ENCODE results near the gene QPCTL.
"Not testable (repeated sequence)": the region's sequence is repeated elsewhere in the genome, so short reads cannot be mapped to it uniquely, and the experiment has no call there.

Gene QPCTL

GRCh38 chr19:45746866-45747265 is 54.4 kb downstream of the QPCTL start:
- Histone ChIP-seq H3K4me3 (ENCODE audit: low read depth in 1 of 2, low read length in 1 of 2) (no peak overlapping the region), H3K36me3 (no peaks in the 10 kb centered on the region), H3K27me3 (peaks cover 72% of the 10 kb centered on the region), H3K27ac (no peak overlapping the region), H3K9me3 (no peaks in the 10 kb centered on the region), H3K4me1 (ENCODE audit: control insufficient read depth in 1 of 2, insufficient read depth in 1 of 2, low read depth in 1 of 2, low read length in 1 of 2) (no peaks in the 10 kb centered on the region)
- no peak for TF ChIP-seq CTCF (IDR thresholded peaks at IDR 0.05)

- peaks cover 71% of the 10 kb centered on the region for H3K27me3 ChIP-seq
- TF ChIP-seq CTCF (IDR thresholded peaks at IDR 0.05), result no peak
These were observed 55.0 kb downstream of the QPCTL start for GRCh38 chr19:45747513-45747912.

GRCh38 chr19:45751483-45751882 is 59.0 kb downstream of the QPCTL start:
- not testable (repeated sequence) for H3K4me1 ChIP-seq (ENCODE audit: control insufficient read depth in 1 of 2, insufficient read depth in 1 of 2, low read depth in 1 of 2, low read length in 1 of 2); H3K27ac ChIP-seq

More at GRCh38 chr19:45747513-45747912, 55.0 kb downstream of the QPCTL start:
- Histone ChIP-seq H3K4me1 (ENCODE audit: control insufficient read depth in 1 of 2, insufficient read depth in 1 of 2, low read depth in 1 of 2, low read length in 1 of 2) (no peaks in the 10 kb centered on the region), H3K36me3 (no peaks in the 10 kb centered on the region), H3K27ac (no peak overlapping the region), H3K9me3 (no peaks in the 10 kb centered on the region), H3K4me3 (ENCODE audit: low read depth in 1 of 2, low read length in 1 of 2) (no peak overlapping the region)

GRCh38 chr19:45752639-45753038 is 60.2 kb downstream of the QPCTL start:
- Histone ChIP-seq H3K4me3 (ENCODE audit: low read depth in 1 of 2, low read length in 1 of 2) (no peak overlapping the region), H3K9me3 (no peaks in the 10 kb centered on the region), H3K27me3 (peaks cover 59% of the 10 kb centered on the region), H3K36me3 (no peaks in the 10 kb centered on the region), H3K27ac (no peak overlapping the region), H3K4me1 (ENCODE audit: control insufficient read depth in 1 of 2, insufficient read depth in 1 of 2, low read depth in 1 of 2, low read length in 1 of 2) (no peaks in the 10 kb centered on the region)
- no peak for TF ChIP-seq CTCF (IDR thresholded peaks at IDR 0.05)

More at GRCh38 chr19:45751483-45751882, 59.0 kb downstream of the QPCTL start:
- not testable (repeated sequence) for H3K36me3 ChIP-seq; H3K9me3 ChIP-seq; H3K4me3 ChIP-seq (ENCODE audit: low read depth in 1 of 2, low read length in 1 of 2)
- H3K27me3 ChIP-seq, result peaks cover 59% of the 10 kb centered on the region

- Histone ChIP-seq H3K4me3 (ENCODE audit: low read depth in 1 of 2, low read length in 1 of 2) (no peak overlapping the region), H3K9me3 (no peaks in the 10 kb centered on the region), H3K27me3 (peaks cover 59% of the 10 kb centered on the region), H3K4me1 (ENCODE audit: control insufficient read depth in 1 of 2, insufficient read depth in 1 of 2, low read depth in 1 of 2, low read length in 1 of 2) (no peaks in the 10 kb centered on the region), H3K36me3 (no peaks in the 10 kb centered on the region), H3K27ac (no peak overlapping the region)
- TF ChIP-seq CTCF (IDR thresholded peaks at IDR 0.05), result no peak
These were observed 61.1 kb downstream of the QPCTL start for GRCh38 chr19:45753548-45753947.

All from neutrophil (primary cell).